Brain microvascular endothelial cell (primary cell): Measurements from ENCODE around the gene HLTF.

Source experiments
- DNase-seq: peaks from one replicate; pipeline ENCODE4 v3.0.0-alpha.2; 2020
- H3K27ac ChIP-seq: fragments of 250-450 bp; sonication (Bioruptor Pico); 2 replicates; pipeline ENCODE4 v1.5.1; 2020; ENCODE audit warnings: mild to moderate bottlenecking, moderate library complexity
- H3K27me3 ChIP-seq: fragments of 250-450 bp; sonication (Bioruptor Pico); replicated peaks from 2 replicates; pipeline ENCODE4 v1.5.1; 2020; ENCODE audit warnings: mild to moderate bottlenecking
- H3K36me3 ChIP-seq: fragments of 250-450 bp; sonication (Bioruptor Pico); replicated peaks from 2 replicates; pipeline ENCODE4 v1.5.1; 2020; ENCODE audit warnings: mild to moderate bottlenecking
- H3K4me3 ChIP-seq: 2 replicates; pipeline ENCODE4 v1.5.1; 2011; ENCODE audit warnings: low read depth, mild to moderate bottlenecking, control low read depth, low read length, moderate library complexity
- in situ Hi-C: cut with HindIII; loops from 2 replicates; pipeline ENCODE4 v1.10.0; 2017; ENCODE audit warnings: low sequenced_read_pairs, low pct_ligation_motif_present
- TF ChIP-seq, protein P1 (sequence below): IDR thresholded peaks from 2 replicates; pipeline ENCODE4 v1.5.1; 2011; ENCODE audit warnings: low read depth, mild to moderate bottlenecking, moderate library complexity, low read length, control low read depth, inconsistent platforms; ENCODE audit errors: missing control alignments

HLTF gene

DNA sequence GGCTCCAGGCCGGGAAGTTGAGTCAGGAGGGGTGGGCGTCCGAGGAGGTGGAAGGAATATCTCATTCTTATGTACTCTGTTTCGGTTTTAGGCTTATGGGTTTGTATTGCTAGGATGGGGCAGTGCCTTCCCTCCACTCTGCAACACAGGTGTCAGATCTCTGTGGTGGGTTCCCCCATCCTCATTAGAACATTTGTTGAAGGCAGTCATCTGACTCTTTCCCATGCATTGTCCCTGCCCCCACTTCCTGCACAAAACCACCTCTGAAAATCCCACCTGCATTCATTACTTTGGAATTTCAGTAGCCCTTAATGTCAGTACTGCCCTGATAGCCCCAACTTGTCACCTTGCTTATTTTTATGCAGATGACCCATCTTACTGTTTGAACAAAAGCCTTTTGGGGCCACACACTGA lies 65.5 kb downstream of the HLTF start:
- Histone ChIP-seq H3K36me3 (peaks cover 8% of the 10 kb centered on the region), H3K27ac (no peak overlapping the region), H3K27me3 (no peaks in the 10 kb centered on the region), H3K4me3 (no peak overlapping the region)
- DNase-seq: no peak
- in situ Hi-C loops: no loop called here
- TF ChIP-seq, protein P1, sequence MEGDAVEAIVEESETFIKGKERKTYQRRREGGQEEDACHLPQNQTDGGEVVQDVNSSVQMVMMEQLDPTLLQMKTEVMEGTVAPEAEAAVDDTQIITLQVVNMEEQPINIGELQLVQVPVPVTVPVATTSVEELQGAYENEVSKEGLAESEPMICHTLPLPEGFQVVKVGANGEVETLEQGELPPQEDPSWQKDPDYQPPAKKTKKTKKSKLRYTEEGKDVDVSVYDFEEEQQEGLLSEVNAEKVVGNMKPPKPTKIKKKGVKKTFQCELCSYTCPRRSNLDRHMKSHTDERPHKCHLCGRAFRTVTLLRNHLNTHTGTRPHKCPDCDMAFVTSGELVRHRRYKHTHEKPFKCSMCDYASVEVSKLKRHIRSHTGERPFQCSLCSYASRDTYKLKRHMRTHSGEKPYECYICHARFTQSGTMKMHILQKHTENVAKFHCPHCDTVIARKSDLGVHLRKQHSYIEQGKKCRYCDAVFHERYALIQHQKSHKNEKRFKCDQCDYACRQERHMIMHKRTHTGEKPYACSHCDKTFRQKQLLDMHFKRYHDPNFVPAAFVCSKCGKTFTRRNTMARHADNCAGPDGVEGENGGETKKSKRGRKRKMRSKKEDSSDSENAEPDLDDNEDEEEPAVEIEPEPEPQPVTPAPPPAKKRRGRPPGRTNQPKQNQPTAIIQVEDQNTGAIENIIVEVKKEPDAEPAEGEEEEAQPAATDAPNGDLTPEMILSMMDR: no peak

DNA sequence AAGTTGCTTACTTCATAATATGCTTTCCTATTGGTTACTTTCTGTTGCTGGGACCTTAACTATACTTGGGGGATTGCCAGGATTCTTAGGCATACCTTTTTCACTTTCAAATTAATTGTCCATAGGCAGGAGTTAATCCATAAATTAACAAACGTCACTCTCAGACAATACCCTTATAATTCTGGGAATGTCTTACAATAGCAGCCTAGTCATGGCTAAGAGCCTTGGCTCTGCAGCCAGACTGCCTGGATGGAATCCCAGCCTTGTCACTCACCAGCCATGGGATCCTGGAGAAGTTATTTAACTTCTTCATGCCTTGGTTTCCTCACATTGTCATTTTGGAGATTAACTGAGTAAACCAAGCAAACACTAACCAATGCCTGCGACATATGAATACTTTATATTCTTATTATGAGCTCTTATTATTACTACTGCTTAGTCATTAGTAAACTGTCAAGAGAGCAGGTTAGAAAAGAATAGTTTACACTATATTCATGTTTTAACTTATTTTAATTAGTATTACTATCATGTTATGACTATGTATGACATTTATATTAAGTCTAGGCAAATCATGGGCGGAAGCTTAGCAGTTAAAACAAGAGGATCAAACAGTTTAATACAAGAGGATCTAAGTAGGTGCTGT lies 66.0 kb downstream of the HLTF start:
- Histone ChIP-seq H3K4me3 (no peak overlapping the region), H3K36me3 (peaks cover 8% of the 10 kb centered on the region), H3K27ac (no peak overlapping the region), H3K27me3 (no peaks in the 10 kb centered on the region)
- DNase-seq: no peak
- in situ Hi-C loops: no loop called here
- TF ChIP-seq, protein P1: no peak

DNA sequence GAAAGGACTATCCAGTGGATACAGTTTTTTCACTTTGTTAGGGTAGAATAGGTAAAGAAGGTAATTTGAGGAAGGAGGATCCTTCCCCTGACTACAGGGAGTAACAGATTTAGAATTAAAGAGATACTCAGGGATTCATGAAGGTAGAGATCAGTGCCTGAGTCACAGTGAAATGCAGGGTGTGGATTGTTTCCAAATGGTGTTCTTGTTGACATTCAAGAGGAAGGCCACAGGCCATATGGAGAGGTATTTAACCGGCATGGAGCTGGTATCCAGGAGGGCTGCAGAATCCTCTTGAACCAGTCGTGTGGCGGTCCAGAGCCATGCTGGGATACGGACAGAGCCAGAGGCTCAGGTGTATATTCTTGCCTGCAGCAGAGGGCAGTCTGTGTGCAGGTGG lies 66.8 kb downstream of the HLTF start:
- H3K27ac ChIP-seq: no peak overlapping the region
- H3K36me3 ChIP-seq: peaks cover 4% of the 10 kb centered on the region
- in situ Hi-C loops: no loop called here
- TF ChIP-seq, protein P1: no peak
- no peak for DNase-seq
- no peaks in the 10 kb centered on the region for H3K27me3 ChIP-seq
- no peak overlapping the region for H3K4me3 ChIP-seq

DNA sequence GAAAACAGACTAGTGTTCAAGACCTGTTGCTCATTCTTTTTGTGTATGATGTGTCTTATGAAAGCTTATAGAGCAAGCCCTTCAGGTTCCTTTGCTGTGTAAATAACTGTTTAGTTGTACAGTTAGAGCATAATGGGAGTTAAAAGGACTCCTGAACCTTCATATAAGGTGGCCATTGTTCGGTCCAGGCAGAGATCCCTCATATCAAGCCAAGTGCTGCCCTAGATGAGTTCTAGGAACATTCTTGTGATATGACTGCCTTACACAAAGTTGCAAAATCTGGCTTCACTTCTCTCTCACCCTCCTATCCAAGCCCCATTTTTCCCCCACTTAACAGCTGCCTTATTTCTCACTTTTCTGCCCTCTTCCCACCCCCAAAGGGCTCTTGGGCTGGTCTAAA lies 68.1 kb downstream of the HLTF start:
- DNase-seq: peak; percentile 42
- H3K27me3 ChIP-seq: no peaks in the 10 kb centered on the region
- H3K36me3 ChIP-seq: no peaks in the 10 kb centered on the region
- TF ChIP-seq, protein P1: no peak
- in situ Hi-C loops: no loop called here
- no peak overlapping the region for H3K4me3 ChIP-seq
- H3K27ac ChIP-seq: peak overlapping the region; percentile 49

DNA sequence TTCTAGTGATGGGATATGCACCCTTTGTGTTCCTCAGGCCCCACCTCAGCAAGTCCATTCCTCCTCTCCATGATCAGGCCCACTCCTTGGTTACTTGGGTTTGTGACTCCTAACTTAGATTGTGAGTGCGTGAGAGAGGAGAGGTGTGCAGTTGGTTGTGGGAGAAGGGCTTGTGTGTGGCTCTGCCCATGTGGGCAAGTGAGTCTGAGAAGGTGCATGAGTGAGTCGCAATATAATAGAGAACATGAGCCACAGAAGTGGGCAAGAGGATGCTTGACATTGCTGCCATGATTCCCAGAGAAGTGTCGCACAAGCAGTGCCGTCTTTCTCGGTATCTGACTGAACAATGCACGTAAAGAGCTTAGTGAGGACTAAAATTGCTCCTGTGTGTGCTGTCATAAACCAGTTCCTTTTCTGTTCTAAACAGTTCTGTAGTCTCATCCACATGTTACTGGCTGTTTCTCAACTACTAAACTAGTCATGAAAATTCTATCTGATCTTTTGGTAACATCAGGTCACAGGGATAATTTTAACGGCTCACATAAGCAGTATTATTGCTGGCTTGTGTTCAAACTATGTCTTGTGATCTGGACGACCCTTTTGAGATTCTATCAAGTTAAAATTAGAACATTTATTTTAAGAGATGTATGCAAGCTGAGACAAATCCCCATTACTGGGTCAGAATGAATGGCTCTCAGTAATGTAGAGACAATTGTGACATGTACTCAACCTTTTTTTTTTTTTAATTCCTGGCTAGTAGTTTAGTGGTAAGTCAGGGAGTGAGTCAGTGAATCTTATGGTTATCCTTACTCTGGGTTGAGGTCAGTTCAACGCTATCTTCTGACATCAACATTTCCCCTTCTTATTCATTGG lies 69.4 kb downstream of the HLTF start:
- Histone ChIP-seq H3K27ac (peak overlapping the region; percentile 80), H3K36me3 (no peaks in the 10 kb centered on the region), H3K4me3 (no peak overlapping the region), H3K27me3 (no peaks in the 10 kb centered on the region)
- DNase-seq: peak; percentile 84
- TF ChIP-seq, protein P1: no peak
- in situ Hi-C loops: no loop called here
